HG03066 (cell line): ENCODE results near the gene ABL1.

Experiments used
- ATAC-seq: cut with Tn5 transposase; IDR thresholded peaks from one replicate; pipeline ENCODE4 v1.9.1; 2021; ENCODE audit warnings: low read depth; ENCODE audit not compliant: unreplicated experiment

ABL1 gene

GRCh38 chr9:130870491-130871381, 35.7 kb downstream of the ABL1 start:
- peak; percentile 79 for ATAC-seq

DNA sequence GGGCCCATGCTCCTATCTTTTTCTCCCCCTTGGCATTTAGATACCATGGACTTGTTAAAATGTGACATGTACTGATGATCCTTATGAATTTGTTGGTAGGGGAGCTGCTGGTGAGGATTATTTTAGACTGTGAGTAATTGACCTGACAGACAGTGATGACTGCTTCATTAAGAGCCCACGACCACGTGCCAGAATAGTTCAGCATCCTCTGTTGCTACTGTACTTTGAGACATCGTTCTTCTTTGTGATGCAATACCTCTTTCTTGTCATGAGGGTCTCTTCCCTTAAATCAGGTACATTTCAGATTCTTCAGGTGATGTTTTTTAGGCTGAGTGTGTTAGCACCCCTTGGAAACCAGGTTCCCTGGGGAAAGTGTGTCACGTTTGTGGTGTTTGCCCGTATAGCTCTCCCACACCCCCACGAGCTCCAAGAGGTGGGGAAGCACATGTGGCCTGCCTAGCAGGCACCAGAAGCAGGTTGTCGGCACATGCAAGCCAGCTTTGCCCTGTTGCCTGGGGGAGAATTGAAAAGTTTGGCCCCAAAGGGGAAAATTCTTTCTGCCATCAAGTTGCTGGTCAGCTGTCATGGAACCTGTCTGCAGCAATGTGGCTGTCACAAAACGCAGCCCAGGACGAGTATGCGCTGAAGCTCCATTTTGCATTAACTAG, 36.5 kb downstream of the ABL1 start:
- ATAC-seq, result no peak

GRCh38 chr9:130872093-130872492, 37.0 kb downstream of the ABL1 start:
- no peak for ATAC-seq

- ATAC-seq, result no peak
These were observed 37.5 kb downstream of the ABL1 start for GRCh38 chr9:130872508-130872907.

- ATAC-seq, result no peak
These were observed 38.0 kb downstream of the ABL1 start for GRCh38 chr9:130872912-130873503.

- ATAC-seq, result no peak
These were observed 38.9 kb downstream of the ABL1 start for GRCh38 chr9:130873966-130874365.

DNA sequence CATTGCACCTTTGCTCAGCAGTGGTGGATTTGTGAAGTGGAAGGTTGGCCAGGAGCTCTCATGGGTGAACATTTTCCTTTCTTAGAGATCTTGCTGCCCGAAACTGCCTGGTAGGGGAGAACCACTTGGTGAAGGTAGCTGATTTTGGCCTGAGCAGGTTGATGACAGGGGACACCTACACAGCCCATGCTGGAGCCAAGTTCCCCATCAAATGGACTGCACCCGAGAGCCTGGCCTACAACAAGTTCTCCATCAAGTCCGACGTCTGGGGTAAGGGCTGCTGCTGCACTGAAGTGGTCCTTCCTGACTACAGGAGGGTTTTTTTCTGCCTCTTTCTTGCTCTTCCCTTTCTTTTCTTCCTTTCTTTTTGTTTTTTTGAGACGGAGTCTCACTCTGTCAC, 39.7 kb downstream of the ABL1 start:
- ATAC-seq, result no peak

DNA sequence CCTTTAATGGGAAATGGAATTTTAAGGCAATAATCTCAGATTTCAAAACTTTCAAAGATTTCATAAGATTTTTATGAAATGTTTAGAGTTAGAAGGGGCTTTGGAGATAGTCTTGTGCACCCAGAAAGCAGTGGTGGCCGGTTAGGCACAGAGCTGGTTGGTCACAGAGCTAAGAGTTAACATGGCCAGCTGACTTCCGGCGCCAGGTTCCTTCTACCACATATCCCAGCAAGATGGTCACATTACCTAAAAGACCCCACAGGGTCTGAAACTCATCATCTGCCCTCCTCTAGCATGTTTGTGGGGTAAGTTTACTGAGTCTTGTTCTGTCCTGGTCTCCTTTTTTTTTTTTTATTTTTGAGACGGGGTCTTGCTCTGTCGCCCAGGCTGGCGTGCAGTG, 42.2 kb downstream of the ABL1 start:
- no peak for ATAC-seq

- no peak for ATAC-seq
These were observed 43.2 kb downstream of the ABL1 start for GRCh38 chr9:130878295-130878694.

GRCh38 chr9:130879863-130880411, 44.9 kb downstream of the ABL1 start:
- no peak for ATAC-seq

DNA sequence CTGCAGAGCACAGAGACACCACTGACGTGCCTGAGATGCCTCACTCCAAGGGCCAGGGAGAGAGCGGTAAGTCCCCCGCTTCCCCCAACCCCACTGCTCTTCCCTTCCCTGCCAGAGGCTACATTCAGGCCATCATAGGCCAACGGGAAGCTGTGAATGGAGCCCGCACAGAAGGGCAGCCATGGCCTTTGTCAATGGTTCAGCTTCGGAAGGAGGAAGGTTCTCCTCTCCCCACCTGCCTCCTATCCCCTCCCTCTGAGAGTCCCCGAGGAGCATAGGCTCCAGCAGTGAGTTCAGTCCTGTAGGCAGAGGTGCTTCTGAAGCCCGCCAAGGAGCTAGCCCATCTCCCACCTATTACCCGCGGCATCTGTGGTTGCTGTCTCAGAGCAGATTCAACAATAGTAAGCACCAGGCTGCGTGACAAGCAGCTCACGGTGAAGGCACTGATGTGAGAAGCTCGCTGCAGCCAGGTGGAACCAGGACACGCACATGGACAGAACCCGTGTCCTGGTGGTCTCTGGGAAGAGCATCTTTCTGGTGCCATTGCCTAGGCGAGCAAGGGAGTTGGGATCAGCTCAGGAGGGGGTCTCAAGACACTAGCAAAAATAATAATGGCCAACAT, 45.7 kb downstream of the ABL1 start:
- ATAC-seq, result no peak

DNA sequence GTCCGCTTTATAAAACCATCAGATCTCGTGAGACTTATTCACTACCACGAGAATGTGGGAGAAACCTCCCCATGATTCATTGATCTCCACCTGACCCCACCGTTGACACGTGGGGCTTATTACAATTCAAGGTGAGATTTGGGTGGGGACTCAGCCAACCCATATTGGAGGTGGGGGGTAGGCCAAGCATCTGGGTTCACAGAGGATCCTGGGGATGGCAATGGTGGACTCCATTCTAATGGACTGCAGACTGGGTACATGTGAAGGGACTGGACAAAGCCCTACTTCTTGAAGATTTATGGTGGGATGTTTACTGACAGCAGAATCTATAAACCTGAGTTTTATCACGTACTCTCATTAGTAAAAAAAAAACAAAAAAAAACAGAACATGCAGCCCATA, 46.5 kb downstream of the ABL1 start:
- ATAC-seq, result no peak

- ATAC-seq, result no peak
These were observed 47.7 kb downstream of the ABL1 start for GRCh38 chr9:130882696-130883225.

DNA sequence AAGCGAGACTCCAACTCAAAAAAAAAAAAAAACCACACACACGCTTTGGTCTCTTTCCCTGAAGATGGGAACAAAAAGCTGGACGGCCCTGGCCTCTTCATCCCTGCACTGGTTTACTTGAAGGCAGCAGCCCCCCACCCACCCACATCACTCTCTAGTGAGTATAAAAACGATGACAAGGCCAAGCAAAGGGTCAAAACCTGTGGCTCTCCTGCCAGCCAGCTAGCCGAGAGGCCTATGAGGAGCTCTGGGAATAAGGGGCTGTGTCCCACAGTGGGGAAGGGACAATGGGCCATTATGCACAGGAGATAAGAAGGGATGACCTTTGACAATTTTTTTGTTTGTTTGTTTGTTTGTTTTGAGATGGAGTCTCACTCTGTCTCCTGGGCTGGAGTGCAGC, 48.4 kb downstream of the ABL1 start:
- no peak for ATAC-seq

DNA sequence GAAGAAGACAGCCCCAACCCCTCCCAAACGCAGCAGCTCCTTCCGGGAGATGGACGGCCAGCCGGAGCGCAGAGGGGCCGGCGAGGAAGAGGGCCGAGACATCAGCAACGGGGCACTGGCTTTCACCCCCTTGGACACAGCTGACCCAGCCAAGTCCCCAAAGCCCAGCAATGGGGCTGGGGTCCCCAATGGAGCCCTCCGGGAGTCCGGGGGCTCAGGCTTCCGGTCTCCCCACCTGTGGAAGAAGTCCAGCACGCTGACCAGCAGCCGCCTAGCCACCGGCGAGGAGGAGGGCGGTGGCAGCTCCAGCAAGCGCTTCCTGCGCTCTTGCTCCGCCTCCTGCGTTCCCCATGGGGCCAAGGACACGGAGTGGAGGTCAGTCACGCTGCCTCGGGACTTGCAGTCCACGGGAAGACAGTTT, 49.1 kb downstream of the ABL1 start:
- ATAC-seq, result no peak

GRCh38 chr9:130884542-130885483, 49.8 kb downstream of the ABL1 start:
- no peak for ATAC-seq

DNA sequence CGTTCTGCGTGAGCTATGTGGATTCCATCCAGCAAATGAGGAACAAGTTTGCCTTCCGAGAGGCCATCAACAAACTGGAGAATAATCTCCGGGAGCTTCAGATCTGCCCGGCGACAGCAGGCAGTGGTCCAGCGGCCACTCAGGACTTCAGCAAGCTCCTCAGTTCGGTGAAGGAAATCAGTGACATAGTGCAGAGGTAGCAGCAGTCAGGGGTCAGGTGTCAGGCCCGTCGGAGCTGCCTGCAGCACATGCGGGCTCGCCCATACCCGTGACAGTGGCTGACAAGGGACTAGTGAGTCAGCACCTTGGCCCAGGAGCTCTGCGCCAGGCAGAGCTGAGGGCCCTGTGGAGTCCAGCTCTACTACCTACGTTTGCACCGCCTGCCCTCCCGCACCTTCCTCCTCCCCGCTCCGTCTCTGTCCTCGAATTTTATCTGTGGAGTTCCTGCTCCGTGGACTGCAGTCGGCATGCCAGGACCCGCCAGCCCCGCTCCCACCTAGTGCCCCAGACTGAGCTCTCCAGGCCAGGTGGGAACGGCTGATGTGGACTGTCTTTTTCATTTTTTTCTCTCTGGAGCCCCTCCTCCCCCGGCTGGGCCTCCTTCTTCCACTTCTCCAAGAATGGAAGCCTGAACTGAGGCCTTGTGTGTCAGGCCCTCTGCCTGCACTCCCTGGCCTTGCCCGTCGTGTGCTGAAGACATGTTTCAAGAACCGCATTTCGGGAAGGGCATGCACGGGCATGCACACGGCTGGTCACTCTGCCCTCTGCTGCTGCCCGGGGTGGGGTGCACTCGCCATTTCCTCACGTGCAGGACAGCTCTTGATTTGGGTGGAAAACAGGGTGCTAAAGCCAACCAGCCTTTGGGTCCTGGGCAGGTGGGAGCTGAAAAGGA, 50.7 kb downstream of the ABL1 start:
- ATAC-seq, result no peak

- ATAC-seq, result no peak
These were observed 51.9 kb downstream of the ABL1 start for GRCh38 chr9:130886981-130887380.
